GM19438 (cell line): ENCODE results near the gene MBNL3.

ENCODE experiments used
- ATAC-seq: cut with Tn5 transposase; IDR thresholded peaks from one replicate; pipeline ENCODE4 v1.9.1; 2021; ENCODE audit warnings: low read depth; ENCODE audit not compliant: unreplicated experiment

MBNL3 gene

GRCh38 chrX:132488819-132489577 lies at the start of gene MBNL3:
MBNL3 (minus strand) TSS chrX:132489038; CDS start chrX:132439611, 49,427 bp downstream.
- ATAC-seq = peak; percentile 61

DNA sequence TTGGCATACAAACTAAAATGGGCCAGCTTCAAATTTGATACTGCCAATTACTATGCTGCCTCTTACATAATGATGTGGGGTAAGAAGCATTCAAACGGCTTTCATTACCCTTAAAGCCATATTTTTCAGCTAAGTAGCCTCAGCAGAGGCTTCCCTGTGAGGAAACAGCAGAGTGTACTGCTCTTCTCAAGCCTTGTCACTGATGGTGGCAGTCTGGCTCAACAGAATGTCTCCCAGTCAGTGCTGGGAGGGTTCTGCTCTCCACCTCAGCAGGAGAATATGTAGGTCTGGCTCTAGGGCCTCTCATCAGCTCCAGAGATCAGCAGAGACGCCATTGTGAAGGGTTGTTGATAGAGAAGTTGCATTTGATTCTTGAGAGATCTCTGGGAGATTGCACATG lies 44.6 kb upstream of the MBNL3 start:
- no peak for ATAC-seq

GRCh38 chrX:132532913-132533312 lies 44.1 kb upstream of the MBNL3 start:
- ATAC-seq = no peak

- ATAC-seq = no peak
Observed at GRCh38 chrX:132532097-132532496, 43.3 kb upstream of the MBNL3 start.

DNA sequence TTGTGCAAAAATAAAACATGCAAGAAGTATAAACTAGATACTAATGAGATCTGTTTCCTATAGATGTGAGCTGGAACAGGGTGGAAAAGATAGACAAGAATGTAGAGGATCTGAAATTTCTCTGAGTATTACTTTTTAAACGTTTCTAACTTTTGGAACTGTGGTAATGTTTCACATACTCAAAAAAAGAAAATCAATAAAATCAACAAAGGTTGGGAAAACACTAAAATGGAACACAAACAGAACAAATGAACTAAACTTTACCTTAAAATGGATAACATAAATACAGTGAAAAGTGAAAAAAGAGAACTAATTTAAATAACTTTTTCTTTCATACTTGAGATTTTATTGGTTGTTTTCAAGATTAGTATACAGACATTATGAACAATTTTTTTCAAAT lies 32.0 kb upstream of the MBNL3 start:
- ATAC-seq = no peak

DNA sequence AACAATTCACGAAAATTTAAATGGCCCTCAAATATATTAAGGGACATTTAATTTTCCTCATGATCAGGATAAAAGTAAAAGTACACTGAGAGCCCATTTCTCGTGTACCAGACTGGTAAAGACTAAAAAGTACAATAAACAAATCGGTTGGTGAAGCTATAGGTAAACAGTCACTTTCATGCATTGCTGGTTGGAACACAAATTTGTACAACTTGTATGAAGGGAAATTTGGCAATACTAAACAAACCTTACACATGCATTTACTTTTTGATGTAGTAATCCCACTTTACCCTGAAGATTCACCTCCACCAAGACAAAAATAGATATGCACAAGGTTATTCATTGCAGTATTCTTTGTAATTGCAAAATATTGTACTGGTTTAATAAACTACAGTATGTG lies 31.4 kb upstream of the MBNL3 start:
- no peak for ATAC-seq

- no peak for ATAC-seq
Observed at GRCh38 chrX:132518401-132518800, 29.6 kb upstream of the MBNL3 start.

DNA sequence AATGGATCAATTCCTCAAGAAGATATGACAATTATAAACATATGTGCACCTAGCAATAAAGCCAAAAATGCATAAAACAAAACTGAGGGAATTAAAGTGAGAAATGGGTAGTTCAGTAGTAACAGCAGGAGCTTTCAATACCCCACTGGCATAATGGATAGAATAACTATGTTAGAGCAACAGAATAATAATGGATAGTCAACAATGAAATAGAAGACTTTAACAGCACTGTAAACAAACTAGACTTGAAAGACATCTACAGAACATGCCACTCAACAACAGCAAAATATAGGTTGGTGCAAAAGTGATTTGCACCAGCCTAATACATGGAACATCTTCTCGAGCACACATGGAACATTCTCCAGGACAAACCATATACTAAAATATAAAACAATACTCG lies 20.0 kb upstream of the MBNL3 start:
- ATAC-seq = no peak

- ATAC-seq = no peak
Observed at GRCh38 chrX:132505116-132505515, 16.3 kb upstream of the MBNL3 start.

DNA sequence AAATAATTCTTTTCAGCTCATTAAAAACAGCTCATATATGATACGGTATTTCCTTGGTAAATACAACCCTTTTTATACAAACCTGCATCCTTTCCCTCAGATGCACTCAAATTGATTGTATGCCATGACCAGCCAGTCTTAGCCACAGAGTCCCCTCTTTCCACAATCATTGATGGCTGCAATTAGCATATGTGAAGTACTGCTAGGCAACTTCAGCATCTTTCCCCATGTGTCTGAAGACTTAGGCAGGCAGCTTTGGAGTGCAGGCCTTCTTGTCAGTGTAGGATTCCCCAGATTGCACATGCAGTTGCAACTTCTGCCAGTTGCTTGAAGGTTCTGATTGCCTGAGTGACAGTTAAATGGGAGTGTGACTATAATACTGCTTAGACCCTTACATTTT lies 15.6 kb upstream of the MBNL3 start:
- no peak for ATAC-seq

- ATAC-seq = no peak
Observed at GRCh38 chrX:132501606-132502005, 12.8 kb upstream of the MBNL3 start.

GRCh38 chrX:132497432-132497831 lies 8.6 kb upstream of the MBNL3 start:
- ATAC-seq = no peak

DNA sequence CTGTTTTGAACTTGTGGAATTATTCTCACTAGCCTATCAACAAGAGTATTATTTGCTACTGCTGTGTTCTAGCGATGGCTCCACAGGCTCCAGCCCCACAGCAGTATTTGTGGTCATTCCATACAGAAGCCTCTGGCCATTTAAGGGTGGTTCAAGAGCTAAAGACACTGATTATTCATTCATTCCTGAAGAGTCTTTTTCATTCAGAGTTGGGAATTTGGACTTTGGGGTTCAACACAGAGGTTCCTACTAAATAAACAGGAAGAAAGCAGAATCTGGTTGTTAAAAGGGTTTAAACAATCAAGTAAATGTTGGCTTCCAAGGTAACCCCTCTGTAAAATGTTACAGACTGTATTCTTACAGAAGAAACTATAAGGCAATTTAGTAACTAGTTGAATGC lies 4.3 kb upstream of the MBNL3 start:
- ATAC-seq = no peak

GRCh38 chrX:132491191-132491590 lies 2.4 kb upstream of the MBNL3 start:
- ATAC-seq = no peak

- peak; percentile 35 for ATAC-seq
Observed at GRCh38 chrX:132489578-132490419, 961 bp upstream of the MBNL3 start.

GRCh38 chrX:132488180-132488705 lies 595 bp downstream of the MBNL3 start:
- ATAC-seq = no peak

- no peak for ATAC-seq
Observed at GRCh38 chrX:132486599-132487178, 2.1 kb downstream of the MBNL3 start.

DNA sequence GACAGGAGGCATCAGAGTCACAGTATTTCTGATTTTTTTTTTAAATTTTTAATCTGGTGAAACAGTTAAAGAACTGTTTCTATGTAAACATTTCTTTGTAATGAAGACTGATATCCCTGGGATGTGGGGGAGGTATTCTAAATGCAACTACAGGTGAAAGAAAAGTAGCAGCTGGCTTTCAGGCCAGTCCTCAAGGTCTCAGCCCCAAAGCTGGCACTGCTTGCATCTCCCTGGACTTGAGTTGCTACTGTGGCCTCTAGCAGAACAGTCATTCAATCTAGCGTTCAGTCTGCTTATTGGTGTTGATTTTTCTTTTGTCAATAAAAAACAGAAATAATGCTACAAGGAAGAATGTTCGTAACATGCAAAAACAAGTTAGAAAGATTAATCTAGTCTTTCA lies 4.9 kb downstream of the MBNL3 start:
- ATAC-seq = no peak

DNA sequence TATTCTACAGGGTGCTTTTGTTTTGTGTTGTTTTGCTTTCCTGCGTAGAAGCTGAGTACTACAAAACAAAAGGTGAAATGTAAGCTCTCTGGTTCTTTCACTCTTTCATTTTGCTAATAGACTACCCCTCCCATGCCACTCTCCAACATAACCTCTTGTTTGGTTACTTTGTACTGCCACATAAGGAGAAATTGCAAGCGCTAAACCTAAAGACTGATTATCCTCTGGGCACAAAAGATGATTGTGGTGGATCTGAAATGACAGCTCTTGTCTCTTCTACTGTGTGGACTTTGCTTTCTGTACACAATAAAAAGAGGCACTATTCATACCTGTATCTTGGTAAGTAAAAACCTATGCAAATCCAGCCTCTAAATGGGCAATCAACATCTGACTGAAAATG lies 5.3 kb downstream of the MBNL3 start:
- ATAC-seq = no peak

DNA sequence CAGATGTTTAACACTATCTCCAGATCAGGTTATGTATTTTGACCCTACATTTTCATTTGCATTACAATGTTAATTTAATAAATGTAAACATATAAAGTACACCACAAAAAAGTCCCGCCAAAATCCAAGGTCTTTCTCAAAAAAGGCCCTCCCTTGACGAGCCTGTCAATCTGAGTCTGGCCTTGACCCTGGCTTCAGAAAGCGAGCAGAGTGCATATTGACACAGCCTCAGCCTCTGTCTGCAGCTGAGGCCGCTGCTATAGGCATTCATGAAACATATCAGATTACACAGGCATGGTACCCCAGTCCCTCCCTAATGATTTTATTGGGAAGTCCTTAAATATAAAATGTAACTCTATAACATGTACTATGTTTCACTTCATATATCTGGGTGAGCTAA lies 6.2 kb downstream of the MBNL3 start:
- ATAC-seq = no peak

DNA sequence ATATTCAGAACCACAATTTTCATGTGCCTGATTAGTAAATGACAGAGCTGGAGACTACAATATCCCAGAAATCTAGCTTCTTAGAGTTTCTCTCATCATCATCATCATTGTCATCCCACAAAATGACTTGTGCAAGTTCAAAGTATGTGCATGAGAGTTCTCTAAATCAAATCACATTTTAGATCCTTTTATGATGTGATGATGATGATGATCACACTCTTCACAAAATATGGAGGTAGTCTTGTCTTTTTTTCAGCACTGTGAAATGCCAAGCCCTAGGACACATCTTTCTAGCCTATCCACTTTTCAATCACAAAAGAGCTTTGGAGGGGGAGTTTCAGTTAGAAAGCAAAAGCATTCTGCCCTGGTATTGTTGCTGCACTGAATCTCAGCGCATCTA lies 7.4 kb downstream of the MBNL3 start:
- ATAC-seq = no peak
